Activated T-helper 17 cell treated with anti-CD3 and anti-CD28 coated beads, Interleukin-2, amount 50 U/mL, for 72 hours (primary cell): Measurements from ENCODE around the gene BAHCC1. TPM values are rescaled to one million over a fixed set of nuclear protein-coding genes. Genes with fewer than 3 reads are reported as not detected.

ENCODE experiments used
- ATAC-seq: fragments of 150-1000 bp; cut with Tn5 transposase; replicated peaks from 2 replicates; pipeline ENCODE4 v1.10.0; 2021; ENCODE audit warnings: mild to moderate bottlenecking, moderate library complexity
- H3K27ac Mint-ChIP-seq: one replicate; pipeline ENCODE4 v1.8.0; 2022; ENCODE audit warnings: mixed read lengths
- H3K27me3 Mint-ChIP-seq: one replicate; pipeline ENCODE4 v1.8.0; 2022; ENCODE audit warnings: mixed read lengths
- H3K36me3 Mint-ChIP-seq: one replicate; pipeline ENCODE4 v1.8.0; 2022; ENCODE audit warnings: low read depth, mild to moderate bottlenecking, mixed read lengths
- H3K4me1 Mint-ChIP-seq: one replicate; pipeline ENCODE4 v1.8.0; 2022; ENCODE audit warnings: mixed read lengths
- H3K4me3 Mint-ChIP-seq: one replicate; pipeline ENCODE4 v1.8.0; 2022; ENCODE audit warnings: mild to moderate bottlenecking, mixed read lengths
- H3K9me3 Mint-ChIP-seq: one replicate; pipeline ENCODE4 v1.8.0; 2022; ENCODE audit warnings: mixed read lengths
- total RNA-seq, 2 donors: library from RNA; stranded (reverse); gene quantifications; one replicate each; pipeline ENCODE4 v1.2.3, GENCODE V29; 2022

The BAHCC1 gene
- total RNA-seq, 2 donors from 2014 or later, result 0.26 TPM; not detected in 1

DNA sequence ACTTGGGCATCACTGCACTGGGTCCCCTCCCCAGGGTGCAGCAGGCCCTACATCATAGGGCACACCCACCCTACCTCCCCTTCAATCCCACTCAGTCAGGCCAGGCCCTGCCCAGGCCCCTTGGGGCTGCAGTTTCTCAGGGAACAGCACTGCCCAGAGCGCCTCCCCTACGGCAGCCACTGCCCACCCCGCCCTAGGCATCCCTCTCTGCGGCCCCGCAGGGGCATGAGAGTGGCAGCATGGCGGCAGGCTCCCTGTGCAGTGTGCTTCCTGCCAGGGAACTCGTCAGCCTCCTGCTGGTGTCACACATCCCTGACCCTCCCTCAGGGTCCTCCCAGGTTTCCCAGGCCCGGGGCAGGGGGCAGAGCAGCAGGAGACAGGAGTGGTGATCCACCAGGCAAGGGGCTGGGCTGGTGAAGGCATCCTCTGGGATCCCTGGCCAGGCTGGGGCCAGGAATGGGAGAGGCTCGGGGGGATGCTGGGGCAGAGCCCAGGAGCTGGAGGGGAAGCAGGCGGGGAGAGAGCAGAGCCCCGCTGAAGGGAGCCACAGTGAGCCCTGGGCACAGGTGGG, 16.2 kb upstream of the BAHCC1 start:
- Mint-ChIP-seq H3K9me3 (no peaks in the 10 kb centered on the region), H3K27ac (no peak overlapping the region), H3K27me3 (no peaks in the 10 kb centered on the region), H3K4me3 (no peak overlapping the region), H3K36me3 (no peaks in the 10 kb centered on the region), H3K4me1 (no peaks in the 10 kb centered on the region)
- ATAC-seq, result no peak

DNA sequence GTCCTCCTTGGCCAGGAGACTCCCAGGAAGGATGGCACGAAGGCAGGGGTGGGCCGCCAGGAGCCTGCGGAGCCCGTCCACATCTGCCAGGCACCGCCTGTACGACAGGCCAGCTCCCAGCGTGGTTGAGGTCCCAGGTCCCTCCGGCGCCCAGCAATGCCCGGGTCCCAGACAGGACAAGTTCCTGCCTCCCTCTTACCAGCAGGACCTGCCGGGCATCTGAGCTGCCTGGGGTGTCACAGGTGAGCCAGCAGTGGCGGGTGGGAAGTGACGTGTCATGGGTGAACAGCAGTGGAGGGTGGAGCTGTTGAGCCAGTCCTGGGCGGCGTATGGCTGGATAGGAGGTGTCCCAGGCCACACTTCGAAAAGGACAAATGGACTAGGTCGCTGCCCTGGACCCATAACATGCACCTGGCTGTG, 15.7 kb upstream of the BAHCC1 start:
- Mint-ChIP-seq H3K4me3 (no peak overlapping the region), H3K27me3 (no peaks in the 10 kb centered on the region), H3K4me1 (no peaks in the 10 kb centered on the region), H3K36me3 (no peaks in the 10 kb centered on the region), H3K9me3 (no peaks in the 10 kb centered on the region), H3K27ac (no peak overlapping the region)
- no peak for ATAC-seq

- Mint-ChIP-seq H3K4me3 (no peak overlapping the region), H3K27me3 (peaks cover 3% of the 10 kb centered on the region)
- no peak for ATAC-seq
Measured at GRCh38 chr17:81380131-81380530, 15.1 kb upstream of the BAHCC1 start.

DNA sequence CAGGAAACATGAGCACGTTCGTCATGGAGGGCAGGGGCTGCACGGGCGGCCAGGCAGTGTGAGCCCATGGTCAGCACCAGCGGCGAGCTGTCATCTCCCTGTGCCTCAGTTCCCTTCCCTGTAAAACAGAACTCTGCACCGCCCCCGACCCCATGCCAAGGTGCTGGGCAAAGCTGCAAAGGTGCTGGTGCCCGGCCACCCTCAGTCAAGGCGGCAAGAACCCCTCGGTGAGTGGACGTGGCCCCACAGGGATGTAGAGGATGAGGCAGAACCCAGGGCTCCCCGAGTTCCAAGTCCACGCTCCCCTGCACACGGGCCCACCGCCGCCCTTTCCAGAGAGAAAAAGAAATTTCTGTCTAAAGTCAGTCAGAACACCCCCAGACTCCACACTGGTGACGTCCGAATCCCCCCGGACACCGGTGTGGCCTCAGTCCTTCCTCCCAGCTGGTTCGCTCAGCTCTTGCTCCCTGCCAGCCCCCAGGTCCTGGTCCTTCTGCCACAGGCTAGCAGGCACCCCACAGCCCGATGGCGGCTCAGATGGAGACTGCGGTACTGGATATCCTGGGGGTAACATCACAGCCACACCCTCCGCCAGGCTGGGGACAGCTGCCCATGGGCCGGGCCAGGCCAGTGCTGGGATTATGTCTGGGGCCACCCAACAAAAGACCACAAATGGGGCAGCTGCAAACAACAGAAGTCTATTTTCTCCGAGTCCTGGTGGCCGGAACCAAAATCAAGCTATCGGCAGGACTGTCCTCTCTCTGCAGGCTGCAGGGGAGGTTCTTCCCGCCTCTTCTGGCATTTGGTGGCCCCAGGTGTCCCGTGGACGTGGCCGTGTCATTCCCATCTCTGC, 14.4 kb upstream of the BAHCC1 start:
- H3K4me1 Mint-ChIP-seq, result no peaks in the 10 kb centered on the region
- peaks cover 11% of the 10 kb centered on the region for H3K27me3 Mint-ChIP-seq
- no peaks in the 10 kb centered on the region for H3K9me3 Mint-ChIP-seq
- no peaks in the 10 kb centered on the region for H3K36me3 Mint-ChIP-seq
- H3K4me3 Mint-ChIP-seq, result no peak overlapping the region
- no peak overlapping the region for H3K27ac Mint-ChIP-seq
- ATAC-seq, result no peak

More at GRCh38 chr17:81380131-81380530, 15.1 kb upstream of the BAHCC1 start:
- Mint-ChIP-seq H3K4me1 (no peaks in the 10 kb centered on the region), H3K27ac (no peak overlapping the region), H3K36me3 (no peaks in the 10 kb centered on the region), H3K9me3 (no peaks in the 10 kb centered on the region)

GRCh38 chr17:81381632-81382577, 13.4 kb upstream of the BAHCC1 start:
- Mint-ChIP-seq H3K4me1 (no peaks in the 10 kb centered on the region), H3K36me3 (no peaks in the 10 kb centered on the region), H3K9me3 (no peaks in the 10 kb centered on the region), H3K4me3 (no peak overlapping the region), H3K27me3 (peaks cover 14% of the 10 kb centered on the region), H3K27ac (no peak overlapping the region)
- no peak for ATAC-seq

DNA sequence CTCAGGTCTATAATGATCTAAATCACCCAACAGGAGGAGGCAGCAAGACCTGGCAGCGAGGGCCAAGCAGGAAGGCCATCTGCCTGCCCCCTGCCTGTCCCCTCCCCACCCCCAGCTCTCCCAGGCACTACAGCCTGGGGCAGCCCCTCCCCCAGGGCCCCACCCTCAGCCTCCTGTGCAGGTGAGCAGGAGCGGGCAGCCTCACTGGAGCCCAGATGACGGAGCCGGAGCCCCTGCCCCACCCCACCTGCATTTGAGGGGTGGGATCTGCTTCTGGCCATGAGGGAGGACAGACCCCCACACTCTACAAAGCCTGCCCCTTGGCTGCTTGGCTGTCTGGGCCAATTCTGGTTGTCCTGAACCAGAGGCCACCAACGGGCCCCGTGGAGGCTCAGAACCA, 12.4 kb upstream of the BAHCC1 start:
- H3K27me3 Mint-ChIP-seq, result peaks cover 15% of the 10 kb centered on the region

DNA sequence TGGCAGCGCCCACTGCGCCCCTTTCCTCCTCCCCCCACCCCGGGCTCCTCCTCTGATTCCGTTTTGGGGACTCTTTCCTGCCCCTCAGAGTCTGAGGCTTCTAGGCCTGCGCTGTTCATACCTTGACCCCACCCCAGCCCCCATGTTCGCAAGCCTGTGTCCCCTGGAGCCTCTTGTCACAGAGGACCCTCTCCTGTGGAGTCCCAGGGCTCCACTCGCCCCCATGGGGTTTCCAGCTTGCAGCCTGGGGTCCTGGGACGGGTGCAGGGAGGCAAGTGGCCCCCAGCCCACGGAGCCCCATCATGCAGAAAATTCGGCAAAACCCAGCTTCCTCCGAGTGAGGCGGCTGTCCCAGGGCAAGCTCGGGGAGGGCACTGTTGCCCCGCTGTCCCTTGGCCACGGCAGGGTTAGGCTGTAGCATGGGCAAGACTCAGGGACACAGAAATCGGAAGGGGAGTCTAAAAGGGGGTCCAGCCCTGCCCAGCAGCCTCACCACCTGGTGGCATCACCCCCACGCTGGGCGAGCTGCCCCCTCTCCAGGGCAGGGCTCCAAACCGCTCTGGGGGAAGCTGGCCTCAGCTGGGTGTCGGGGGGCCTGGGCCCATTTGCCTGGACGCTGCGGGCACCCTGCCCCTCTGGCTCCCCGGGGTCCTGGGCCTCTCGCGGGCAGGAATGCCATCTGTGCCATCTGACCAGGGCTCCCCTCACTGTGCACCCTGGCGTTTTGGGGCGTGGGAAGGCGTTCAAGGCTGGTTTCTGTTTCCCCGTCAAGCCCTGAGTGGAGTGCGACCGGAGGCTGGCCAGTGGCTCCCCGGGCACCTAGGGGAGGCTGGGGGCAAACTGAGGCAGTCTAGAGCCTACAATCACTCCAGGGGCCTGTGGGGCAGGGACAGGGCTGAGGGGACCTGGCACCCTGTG, 11.5 kb upstream of the BAHCC1 start:
- peaks cover 18% of the 10 kb centered on the region for H3K27me3 Mint-ChIP-seq
- no peaks in the 10 kb centered on the region for H3K36me3 Mint-ChIP-seq
- no peaks in the 10 kb centered on the region for H3K4me1 Mint-ChIP-seq
- no peak overlapping the region for H3K4me3 Mint-ChIP-seq
- no peak for ATAC-seq
- H3K9me3 Mint-ChIP-seq, result no peaks in the 10 kb centered on the region
- no peak overlapping the region for H3K27ac Mint-ChIP-seq

More for the DNA sequence above, 12.4 kb upstream of the BAHCC1 start:
- Mint-ChIP-seq H3K27ac (no peak overlapping the region), H3K4me3 (no peak overlapping the region), H3K9me3 (no peaks in the 10 kb centered on the region), H3K36me3 (no peaks in the 10 kb centered on the region), H3K4me1 (no peaks in the 10 kb centered on the region)
- no peak for ATAC-seq

DNA sequence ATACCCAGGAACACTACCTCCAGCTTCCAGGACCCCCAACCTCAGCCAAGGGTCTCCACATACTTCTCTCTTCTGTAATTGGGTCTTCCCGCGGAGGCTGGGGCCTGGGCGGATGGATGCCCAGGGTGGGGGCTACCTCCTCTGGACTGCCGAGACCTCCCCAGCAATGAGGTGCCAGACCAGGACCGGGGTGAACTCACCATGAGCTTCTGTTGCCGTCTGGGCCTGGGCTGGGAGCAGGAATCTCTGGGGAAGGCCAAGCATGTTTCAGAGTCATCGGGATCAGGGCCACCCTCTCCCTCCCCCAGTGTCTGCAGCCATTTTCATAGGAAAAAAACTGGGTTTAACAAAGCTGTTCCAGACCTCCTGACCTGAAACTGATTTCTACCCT, 10.3 kb upstream of the BAHCC1 start:
- no peak overlapping the region for H3K27ac Mint-ChIP-seq
- H3K36me3 Mint-ChIP-seq, result no peaks in the 10 kb centered on the region
- peaks cover 18% of the 10 kb centered on the region for H3K27me3 Mint-ChIP-seq
- no peak for ATAC-seq
- no peaks in the 10 kb centered on the region for H3K4me1 Mint-ChIP-seq
- no peaks in the 10 kb centered on the region for H3K9me3 Mint-ChIP-seq
- H3K4me3 Mint-ChIP-seq, result no peak overlapping the region

DNA sequence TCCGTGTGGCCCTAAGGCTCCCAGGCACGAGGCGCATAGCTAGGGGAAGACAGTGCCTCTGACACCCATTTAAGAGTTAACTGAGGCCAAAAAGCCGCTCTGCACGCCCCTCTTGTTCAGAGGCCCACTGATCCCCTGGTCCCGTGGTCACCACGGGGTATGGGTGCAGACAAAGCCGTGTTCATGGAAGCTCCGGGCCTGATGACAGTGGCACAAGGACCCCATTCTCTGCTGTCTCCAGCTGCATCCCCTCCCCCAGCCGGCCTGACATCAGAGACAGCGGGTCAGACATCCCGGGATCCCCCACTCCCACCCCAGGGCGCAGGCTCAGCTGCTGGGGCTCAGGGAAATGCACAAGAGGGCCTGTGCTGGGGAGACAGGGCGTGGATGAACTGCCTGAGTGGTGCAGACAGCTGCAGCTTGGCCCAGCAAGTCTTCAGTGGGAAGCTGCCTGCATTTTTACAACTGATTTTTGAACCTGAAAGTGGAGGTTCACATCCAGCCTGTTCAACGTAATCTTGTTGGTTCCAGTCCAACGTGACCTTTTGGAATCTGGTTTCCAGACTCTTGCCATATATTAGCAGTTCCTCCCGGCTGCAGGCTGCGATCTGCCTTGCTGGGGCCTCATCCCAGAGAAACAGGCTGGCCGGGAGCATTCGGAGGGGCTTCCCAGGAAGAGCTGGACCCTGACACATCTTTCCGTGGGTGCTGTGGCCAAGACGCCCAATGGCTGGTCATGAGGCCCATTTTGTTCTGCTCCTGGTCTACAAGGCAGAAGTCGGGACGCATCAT, 9.7 kb upstream of the BAHCC1 start:
- Mint-ChIP-seq H3K36me3 (no peaks in the 10 kb centered on the region), H3K9me3 (no peaks in the 10 kb centered on the region), H3K27me3 (peaks cover 18% of the 10 kb centered on the region), H3K4me1 (no peaks in the 10 kb centered on the region), H3K4me3 (peak overlapping the region; percentile 34), H3K27ac (no peak overlapping the region)
- ATAC-seq, result no peak

DNA sequence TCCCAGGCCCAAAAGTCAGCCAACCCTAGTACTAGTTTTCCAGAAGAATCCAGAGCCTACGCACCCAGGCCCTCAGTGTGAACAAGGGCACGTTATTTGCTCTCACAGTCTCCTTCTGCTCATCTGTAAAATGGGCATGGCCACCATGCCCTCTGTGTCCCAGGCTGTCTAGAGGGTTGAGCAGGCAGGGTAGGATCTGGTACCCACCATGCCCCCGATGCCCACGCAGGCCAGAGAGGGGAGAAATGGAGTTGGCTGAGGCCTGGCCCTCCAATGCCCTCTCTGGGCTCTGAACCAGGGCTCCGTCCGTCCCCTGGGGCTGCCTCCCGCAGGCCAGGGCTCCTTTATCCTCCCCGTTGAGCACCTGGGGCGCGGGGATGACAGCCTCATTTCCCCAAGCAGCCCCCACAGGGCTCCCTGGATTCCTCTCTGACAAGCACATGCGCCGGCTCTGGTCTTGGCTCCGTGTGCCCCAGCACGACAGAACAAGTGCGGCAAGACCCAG, 9.1 kb upstream of the BAHCC1 start:
- H3K4me1 Mint-ChIP-seq, result no peaks in the 10 kb centered on the region
- no peak for ATAC-seq
- no peaks in the 10 kb centered on the region for H3K36me3 Mint-ChIP-seq
- H3K27me3 Mint-ChIP-seq, result peaks cover 21% of the 10 kb centered on the region
- H3K4me3 Mint-ChIP-seq, result peak overlapping the region; percentile 34
- no peaks in the 10 kb centered on the region for H3K9me3 Mint-ChIP-seq
- H3K27ac Mint-ChIP-seq, result no peak overlapping the region

DNA sequence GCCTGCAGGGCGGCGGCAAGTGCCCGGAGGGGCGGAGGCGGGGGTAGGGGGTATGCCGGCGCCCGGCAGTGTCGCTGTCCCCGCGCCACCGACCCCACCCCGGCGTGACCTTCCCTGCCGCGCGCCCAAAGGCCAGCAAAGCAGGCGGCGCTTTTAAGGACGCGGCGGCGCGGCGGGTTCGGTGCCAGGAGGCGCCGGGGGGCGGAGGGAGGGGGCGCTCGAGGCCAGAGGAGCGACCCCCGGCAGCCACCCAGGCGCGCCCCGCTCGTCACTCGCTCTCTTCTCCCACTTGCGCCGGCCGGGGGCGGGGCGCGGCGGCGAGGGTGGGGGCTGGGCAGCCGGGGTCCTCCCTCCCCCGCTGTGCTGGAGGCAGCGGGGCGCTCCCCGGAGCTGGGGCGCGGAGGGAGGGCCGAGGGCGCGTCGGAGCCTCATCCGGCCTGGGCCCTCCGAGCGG, 8.6 kb upstream of the BAHCC1 start:
- Mint-ChIP-seq H3K9me3 (no peaks in the 10 kb centered on the region), H3K36me3 (no peaks in the 10 kb centered on the region), H3K27me3 (peaks cover 25% of the 10 kb centered on the region), H3K4me3 (peak overlapping the region; percentile 57), H3K27ac (no peak overlapping the region), H3K4me1 (no peaks in the 10 kb centered on the region)
- ATAC-seq, result peak; percentile 61

- Mint-ChIP-seq H3K9me3 (no peaks in the 10 kb centered on the region), H3K4me3 (peak overlapping the region; percentile 57), H3K4me1 (no peaks in the 10 kb centered on the region), H3K27me3 (peaks cover 30% of the 10 kb centered on the region), H3K27ac (no peak overlapping the region), H3K36me3 (no peaks in the 10 kb centered on the region)
- ATAC-seq, result peak; percentile 84
Measured at GRCh38 chr17:81387100-81388090, 7.9 kb upstream of the BAHCC1 start.
